ENCODE measurements around the gene SEC22A.
A peak's percentile ranks its signal among the peaks of the same experiment; 100 is the strongest.
"Not testable (repeated sequence)": the region's sequence is repeated elsewhere in the genome, so short reads cannot be mapped to it uniquely, and the experiment has no call there.

SEC22A gene

DNA sequence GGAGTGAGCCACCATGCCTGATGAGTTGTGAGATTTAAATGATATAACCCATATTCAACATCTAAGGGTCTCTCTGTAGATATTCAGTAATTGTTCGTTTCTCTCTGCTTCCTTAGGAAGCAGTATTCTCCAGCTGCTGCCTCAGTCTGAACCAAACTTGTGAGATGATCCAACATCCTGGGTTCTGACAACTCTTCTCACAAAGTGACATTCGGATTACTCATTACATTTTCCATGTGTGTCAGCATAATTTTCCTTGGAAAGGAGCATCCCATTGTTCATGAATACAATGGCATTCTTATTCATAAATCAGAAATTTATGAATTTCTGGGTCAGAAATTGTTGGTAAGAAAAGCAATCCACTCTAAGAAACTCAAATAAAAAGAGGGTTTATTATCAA lies 15.0 kb upstream of the SEC22A start:
- DNase-seq, result no peak

DNA sequence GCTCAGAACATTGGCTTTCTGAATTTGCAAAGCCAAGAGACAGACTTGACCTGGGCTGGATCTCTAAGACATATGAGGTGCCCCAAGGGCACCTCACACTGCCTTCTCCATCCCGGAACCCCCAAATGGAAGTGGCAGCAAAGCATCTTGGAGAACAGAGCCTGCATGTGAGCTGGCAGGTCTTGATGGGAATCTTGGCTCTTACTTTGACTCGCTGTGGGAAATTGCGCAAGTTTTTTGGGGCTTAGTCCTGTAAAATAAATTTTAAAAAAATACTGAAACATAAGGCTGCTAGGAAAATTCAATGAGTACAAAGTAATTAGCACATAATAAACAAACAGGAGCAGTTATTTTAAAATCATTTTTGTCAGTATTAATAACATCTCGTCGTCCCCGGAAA lies 13.7 kb upstream of the SEC22A start:
- no peak for DNase-seq

- DNase-seq, result no peak
Measured at GRCh38 chr3:123193448-123194101, 8.2 kb upstream of the SEC22A start.

- no peak for DNase-seq
Measured at GRCh38 chr3:123194552-123194951, 7.2 kb upstream of the SEC22A start.

DNA sequence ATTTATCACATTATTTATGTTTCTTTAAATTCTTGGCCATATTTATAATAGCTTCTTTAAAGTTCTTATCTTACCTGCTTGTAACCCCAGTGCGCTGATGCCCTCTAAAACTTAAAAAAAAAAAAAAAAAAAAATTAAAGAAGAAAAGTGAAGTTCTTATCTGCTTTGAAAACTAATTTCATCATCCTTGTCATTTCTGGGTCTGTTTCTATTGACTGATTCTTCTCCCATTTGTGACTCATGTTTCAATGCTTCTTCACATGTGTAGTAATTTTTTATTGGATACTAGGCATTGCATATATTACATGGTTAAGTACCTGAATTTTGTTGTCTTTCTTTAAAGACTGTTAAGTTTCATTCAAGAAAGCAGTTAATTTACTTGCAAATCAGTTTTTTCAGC lies 3.4 kb upstream of the SEC22A start:
- DNase-seq, result no peak

GRCh38 chr3:123201223-123201556 lies 553 bp upstream of the SEC22A start:
- no peak for DNase-seq

DNA sequence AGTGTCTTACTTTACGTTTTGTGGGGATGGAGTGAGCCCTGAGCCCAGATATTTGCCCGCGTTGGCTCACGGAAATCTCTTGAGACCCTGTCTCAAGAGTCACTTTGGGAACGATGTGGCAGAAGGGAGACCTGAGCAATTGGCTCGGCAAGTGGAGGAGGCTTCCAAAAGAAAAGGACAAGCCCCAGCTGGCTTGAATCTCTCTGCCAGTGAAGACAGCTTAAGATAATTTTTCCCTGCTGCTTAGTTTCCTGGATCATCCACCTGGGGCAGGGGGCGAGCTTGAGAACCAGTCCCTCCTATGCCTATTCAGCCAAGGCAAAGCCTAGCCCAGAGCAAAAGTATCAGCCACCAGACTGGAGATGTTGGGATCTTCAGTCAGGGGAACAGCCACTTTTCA lies 708 bp downstream of the SEC22A start:
- no peak for DNase-seq

GRCh38 chr3:123218990-123219389 lies 17.2 kb downstream of the SEC22A start:
- no peak for DNase-seq

- DNase-seq, result not testable (repeated sequence)
Measured at GRCh38 chr3:123221369-123221768, 19.6 kb downstream of the SEC22A start.

DNA sequence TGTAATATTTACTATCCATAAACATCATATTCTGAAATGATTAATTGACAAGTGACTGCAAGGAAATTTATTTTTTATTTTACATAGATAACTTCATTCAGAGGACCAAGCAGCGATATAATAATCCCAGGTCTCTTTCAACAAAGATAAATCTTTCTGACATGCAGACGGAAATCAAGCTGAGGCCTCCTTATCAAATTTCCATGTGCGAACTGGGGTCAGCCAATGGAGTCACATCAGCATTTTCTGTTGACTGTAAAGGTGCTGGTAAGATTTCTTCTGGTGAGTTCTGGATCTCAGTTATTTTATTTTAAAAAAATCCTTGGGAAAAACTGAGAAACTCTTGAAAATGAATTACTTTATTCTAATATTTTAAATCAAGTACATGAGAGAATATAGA lies 23.3 kb downstream of the SEC22A start:
- DNase-seq, result no peak

- no peak for DNase-seq
Measured at GRCh38 chr3:123226549-123226948, 24.8 kb downstream of the SEC22A start.

- DNase-seq, result no peak
Measured at GRCh38 chr3:123229145-123229544, 27.4 kb downstream of the SEC22A start.

- DNase-seq, result no peak
Measured at GRCh38 chr3:123236902-123237301, 35.2 kb downstream of the SEC22A start.

DNA sequence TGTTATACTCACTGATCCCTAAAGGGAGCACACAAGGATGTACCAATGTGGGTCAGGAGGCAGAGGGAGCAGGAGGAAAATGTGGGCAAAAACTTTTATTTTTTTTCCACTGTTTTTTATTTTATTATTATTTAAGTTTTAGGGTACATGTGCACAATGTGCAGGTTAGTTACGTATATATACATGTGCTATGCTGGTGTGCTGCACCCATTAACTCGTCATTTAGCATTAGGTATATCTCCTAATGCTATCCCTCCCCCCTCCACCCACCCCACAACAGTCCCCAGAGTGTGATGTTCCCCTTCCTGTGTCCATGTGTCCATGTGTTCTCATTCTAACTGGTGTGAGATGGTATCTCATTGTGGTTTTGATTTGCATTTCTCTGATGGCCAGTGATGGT lies 37.4 kb downstream of the SEC22A start:
- DNase-seq, result not testable (repeated sequence)

- no peak for DNase-seq
Measured at GRCh38 chr3:123239756-123240155, 38.0 kb downstream of the SEC22A start.

DNA sequence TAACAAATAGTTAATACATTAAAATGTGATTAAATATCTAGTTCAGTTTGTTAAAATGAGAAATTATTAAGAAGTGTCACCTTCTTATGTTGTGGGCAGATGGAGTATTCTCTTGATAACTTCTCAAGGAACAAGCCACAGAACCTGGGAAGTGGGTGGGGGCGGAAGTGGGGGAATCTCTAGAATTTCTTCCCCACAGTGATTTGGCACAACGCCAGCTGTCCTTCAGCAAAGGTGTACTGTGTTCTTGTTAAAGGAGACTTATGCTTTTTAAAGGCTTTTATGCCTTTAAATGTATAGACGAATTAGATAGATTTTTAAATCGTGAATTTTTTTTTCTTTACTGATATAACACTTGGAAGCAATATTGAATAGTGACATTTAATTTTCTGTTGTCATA lies 42.4 kb downstream of the SEC22A start:
- no peak for DNase-seq

DNA sequence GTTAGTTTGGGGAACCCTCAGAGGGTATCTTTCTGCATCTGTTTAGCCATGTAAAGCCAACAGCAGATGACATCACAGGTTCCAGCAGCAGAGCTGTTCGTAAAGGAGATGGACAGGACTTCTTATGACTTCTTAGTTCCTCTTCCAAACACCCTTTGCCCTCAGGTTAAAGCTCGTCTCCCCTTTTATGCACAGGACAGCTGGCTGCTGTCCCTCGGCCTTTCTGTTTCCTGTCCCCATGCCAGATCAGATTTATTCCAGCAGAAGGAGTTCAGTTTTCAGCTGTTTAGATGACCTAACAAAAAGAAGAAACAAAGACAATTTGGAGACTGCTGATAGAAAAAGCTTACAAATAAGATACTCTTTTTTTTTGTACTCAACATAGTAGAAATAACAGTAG lies 45.1 kb downstream of the SEC22A start:
- DNase-seq, result no peak

GRCh38 chr3:123256256-123256655 lies 54.5 kb downstream of the SEC22A start:
- no peak for DNase-seq

GRCh38 chr3:123258359-123258758 lies 56.6 kb downstream of the SEC22A start:
- no peak for DNase-seq

- peak in 1 of 2 experiments; percentile 38 for DNase-seq
Measured at GRCh38 chr3:123258811-123259420, 57.2 kb downstream of the SEC22A start.

- DNase-seq, result no peak
Measured at GRCh38 chr3:123261666-123262065, 59.9 kb downstream of the SEC22A start.

DNA sequence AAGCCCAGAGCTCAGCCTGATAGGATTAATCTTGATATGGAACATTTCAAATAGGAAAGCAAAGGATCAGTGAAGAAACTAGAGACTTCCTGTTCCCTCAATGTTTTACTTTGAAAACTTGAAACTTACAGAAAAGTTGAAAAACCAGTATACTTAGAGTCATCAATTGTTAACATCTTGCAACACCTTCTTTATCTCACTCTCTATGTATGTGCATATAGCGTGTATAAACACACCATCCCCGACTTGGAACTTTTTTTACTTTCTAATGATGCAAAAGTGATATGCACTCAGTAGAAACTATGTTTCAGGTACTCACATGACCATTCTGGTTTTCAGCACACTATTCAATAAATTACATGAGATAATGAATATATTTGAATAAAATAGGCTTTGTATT lies 60.5 kb downstream of the SEC22A start:
- DNase-seq, result no peak

DNA sequence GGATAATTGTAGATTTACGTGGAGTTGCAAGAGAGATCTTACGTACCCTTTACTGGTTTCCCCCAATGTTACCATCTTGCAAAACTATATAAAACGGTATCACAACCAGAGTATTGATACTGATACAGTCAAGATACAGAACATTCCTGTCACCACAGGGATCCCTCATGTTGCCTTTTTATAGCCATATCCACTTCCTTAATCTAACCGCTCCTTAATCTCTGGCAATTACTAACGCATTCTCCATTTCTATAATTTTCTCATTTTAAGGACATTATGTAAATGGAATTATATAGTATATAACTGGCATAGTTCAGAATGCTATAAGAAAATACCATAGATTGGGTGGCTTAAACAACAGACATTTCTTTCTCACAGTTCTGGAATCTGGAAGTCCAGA lies 61.1 kb downstream of the SEC22A start:
- DNase-seq, result no peak

- no peak for DNase-seq
Measured at GRCh38 chr3:123263941-123264340, 62.2 kb downstream of the SEC22A start.

- peak in 1 of 2 experiments; percentile 1 for DNase-seq
Measured at GRCh38 chr3:123267821-123268220, 66.1 kb downstream of the SEC22A start.
